B cell (primary cell): Measurements from ENCODE around the gene PRKRIP1. TPM values are rescaled to one million over a fixed set of nuclear protein-coding genes. Genes with fewer than 3 reads are reported as not detected.
A peak's percentile ranks its signal among the peaks of the same experiment; 100 is the strongest.

ENCODE experiments used
- ATAC-seq: fragments of 200-7000 bp; cut with Tn5 transposase; one replicate; pipeline ENCODE4 v1.10.0; 2021; ENCODE audit warnings: low read depth, mild to moderate bottlenecking, moderate number of reproducible peaks, moderate library complexity
- CTCF ChIA-PET: fragments of 350-600 bp; sonication (Branson Sonifier 250); formaldehyde crosslinking; loops from one replicate; lab custom pipeline; 2021; ENCODE audit warnings: antibody characterized with exemption, inconsistent platforms; lab: Charles Lee
- POLR2A ChIA-PET: fragments of 350-600 bp; sonication (Branson Sonifier 250); formaldehyde crosslinking; loops from one replicate; lab custom pipeline; 2021; ENCODE audit warnings: antibody characterized with exemption; lab: Charles Lee
- DNase-seq: peaks from one replicate; pipeline ENCODE4 v3.0.0; 2013
- H2AFZ ChIP-seq: 2 replicates; pipeline ENCODE4 v1.6.1; 2012; ENCODE audit warnings: mild to moderate bottlenecking, low read depth, low read length; ENCODE audit not compliant: insufficient read depth, poor library complexity, severe bottlenecking
- H3K27ac ChIP-seq, 2 donors: 1 replicate in 1 of 2; 2 replicates in 1 of 2; pipeline ENCODE4 v1.5.1; 2012 to 2013; ENCODE audit warnings: low read length in 2 of 2, mild to moderate bottlenecking in 2 of 2, moderate library complexity in 1 of 2
- H3K27me3 ChIP-seq, 4 experiments: fragments of 200-600 bp in 1 of 4; sonication (generic) in 1 of 4; replicated peaks in 1 of 4; 1 replicate in 2 of 4; 2 replicates in 2 of 4; pipeline versions ENCODE4 v1.6.1 to v1.7.0; 2013 to 2016; ENCODE audit warnings: low read length in 3 of 4, mild to moderate bottlenecking in 2 of 4, mixed read lengths in 1 of 4, moderate library complexity in 1 of 4; ENCODE audit not compliant: insufficient read depth in 4 of 4, control insufficient read depth in 3 of 4; ENCODE audit errors: control extremely low read depth in 1 of 4
- H3K36me3 ChIP-seq, 2 experiments: replicated peaks in 1 of 2; 1 replicate in 1 of 2; 2 replicates in 1 of 2; pipeline versions ENCODE4 v1.6.1 to v1.7.1; 2013; ENCODE audit warnings: low read length in 1 of 2; ENCODE audit not compliant: insufficient read depth in 2 of 2, control insufficient read depth in 1 of 2; ENCODE audit errors: control extremely low read depth in 1 of 2, extremely low read depth in 1 of 2
- H3K4me1 ChIP-seq, 2 donors: fragments of 200-600 bp in 1 of 2; sonication (generic) in 1 of 2; 1 replicate in 1 of 2; 2 replicates in 1 of 2; pipeline versions ENCODE4 v1.5.1 to v1.6.1; 2013 to 2017; ENCODE audit warnings: low read length in 2 of 2; ENCODE audit not compliant: control insufficient read depth in 2 of 2, insufficient read depth in 2 of 2
- H3K4me2 ChIP-seq: replicated peaks from 2 replicates; pipeline ENCODE3; 2012; ENCODE audit warnings: mild to moderate bottlenecking, low read depth, low read length; ENCODE audit not compliant: poor library complexity, severe bottlenecking
- H3K4me3 ChIP-seq, 5 experiments: fragments of 200-600 bp in 1 of 5; sonication (generic) in 1 of 5; 1 replicate in 3 of 5; 2 replicates in 2 of 5; pipeline versions ENCODE4 v1.5.1 to v1.7.0; 2011 to 2016; ENCODE audit warnings: low read length in 4 of 5, mild to moderate bottlenecking in 4 of 5, low read depth in 2 of 5, control low read depth in 1 of 5, moderate library complexity in 1 of 5; ENCODE audit not compliant: insufficient read depth in 1 of 5; ENCODE audit errors: control extremely low read depth in 1 of 5, extremely low read depth in 1 of 5
- H3K79me2 ChIP-seq: fragments of 200-600 bp; sonication (generic); one replicate; pipeline ENCODE4 v1.6.0; 2016; ENCODE audit warnings: low read length; ENCODE audit not compliant: control insufficient read depth, insufficient read depth
- H3K9ac ChIP-seq: fragments of 200-600 bp; sonication (generic); 2 replicates; pipeline ENCODE4 v1.6.1; 2017; ENCODE audit warnings: mild to moderate bottlenecking, low read length, moderate library complexity
- H3K9me3 ChIP-seq, 3 donors: one replicate each; pipeline versions ENCODE4 v1.6.1 to v1.7.1; 2013; ENCODE audit warnings: low read length in 2 of 3; ENCODE audit not compliant: control insufficient read depth in 2 of 3, insufficient read depth in 1 of 3; ENCODE audit errors: control extremely low read depth in 1 of 3
- H4K20me1 ChIP-seq: 2 replicates; pipeline ENCODE4 v1.6.0; 2012; ENCODE audit warnings: mild to moderate bottlenecking, low read length; ENCODE audit not compliant: insufficient read depth, control insufficient read depth, poor library complexity, severe bottlenecking
- H3K27ac Mint-ChIP-seq: one replicate; pipeline ENCODE4 v1.8.0; 2021; ENCODE audit warnings: mixed read lengths
- H3K27me3 Mint-ChIP-seq: one replicate; pipeline ENCODE4 v1.8.0; 2021; ENCODE audit warnings: mixed read lengths
- H3K4me1 Mint-ChIP-seq: one replicate; pipeline ENCODE4 v1.8.0; 2021; ENCODE audit warnings: mixed read lengths
- H3K4me3 Mint-ChIP-seq: one replicate; pipeline ENCODE4 v1.8.0; 2021; ENCODE audit warnings: mixed read lengths
- H3K9me3 Mint-ChIP-seq: one replicate; pipeline ENCODE4 v1.8.0; 2022; ENCODE audit warnings: mixed read lengths; ENCODE audit not compliant: insufficient read depth
- CTCF ChIP-seq: fragments of 200-600 bp; IDR thresholded peaks from one replicate; pipeline ENCODE4 v1.8.0; 2022; ENCODE audit warnings: antibody characterized with exemption, mild to moderate bottlenecking
- EZH2 ChIP-seq: IDR thresholded peaks from 2 replicates; pipeline ENCODE4 v1.6.1; 2012; ENCODE audit warnings: borderline replicate concordance, low read depth, mild to moderate bottlenecking, moderate library complexity, low read length; ENCODE audit not compliant: insufficient read depth, poor library complexity, severe bottlenecking
- WGBS: methylation state at CpG from one replicate; pipeline ENCODE4 v1.1.5; 2013; ENCODE audit warnings: missing lambda C conversion rate; ENCODE audit not compliant: insufficient coverage; 5-methylcytosine and 5-hydroxymethylcytosine counted together
- intact Hi-C: fragments of 100-400 bp; cut with micrococcal nuclease; formaldehyde crosslinking; loops from one replicate; pipeline ENCODE4 v1.10.0; 2022
- polyA plus RNA-seq: library from polyadenylated mRNA; depleted of rRNA; stranded (reverse); fragments of >200 nt; gene quantifications from 2 replicates; pipeline ENCODE4 v1.2.3, GENCODE V29; 2012
- total RNA-seq, 2 donors: library from RNA; stranded (reverse); fragments of 120-200 nt in 1 of 2; gene quantifications; 1 replicate in 1 of 2; 2 replicates in 1 of 2; pipeline versions ENCODE4 v1.2.3 to v1.2.4, GENCODE V29; 2013 to 2022

The PRKRIP1 gene
- total and polyA plus RNA-seq, 2 donors (not counting 1 experiment from before 2014, with no cell fraction given): 57.1 to 59.1 TPM

- POLR2A ChIA-PET: interaction anchor here (0.6 to 12.7 kb wide), 7 partner anchors 14 to 105 kb away, joined by 4 to 223 read pairs (median 11); partner anchors contain the start of gene ORAI2
- Mint-ChIP-seq H3K27me3 (no peaks in the 10 kb centered on the region), H3K27ac (peak overlapping the region; percentile 95), H3K4me1 (peaks cover 82% of the 10 kb centered on the region), H3K9me3 (no peaks in the 10 kb centered on the region), H3K4me3 (peak overlapping the region; percentile 86)
- peaks cover 0 to 4% (median 0%) of the 10 kb centered on the region in 3 donors for H3K9me3 ChIP-seq
- H3K36me3 ChIP-seq: peaks cover 2 to 41% of the 10 kb centered on the region in 2 experiments
- peaks cover 75% of the 10 kb centered on the region for H3K79me2 ChIP-seq
- CTCF ChIA-PET: interaction anchor here (0.7 to 46.3 kb wide), 4 partner anchors 5 to 129 kb away, joined by 3 to 1182 read pairs (median 592); partner anchors contain the start of gene ORAI2
- no peaks in the 10 kb centered on the region for H3K27me3 ChIP-seq
- TF ChIP-seq EZH2: no peak
- TF ChIP-seq CTCF: no peak
- H3K4me3 ChIP-seq: peak overlapping the region in 3 of 5 experiments; percentile 11 to 43 (median 21)
- peaks cover 77 to 87% of the 10 kb centered on the region in 2 donors for H3K4me1 ChIP-seq
- peak overlapping the region; percentile 63 for H3K4me2 ChIP-seq
- DNase-seq (no peak), ATAC-seq (no peak)
- peak overlapping the region; percentile 70 to 100 for H3K27ac ChIP-seq
- peak overlapping the region; percentile 57 for H2AFZ ChIP-seq
- peak overlapping the region; percentile 38 for H3K9ac ChIP-seq
- intact Hi-C loops: loop anchor here (1.0 kb wide), 1 partner anchor 10 kb away; no protein-coding TSS in a partner anchor
- no CpG with 5 or more reads among the region's 6 CpGs for WGBS
- H4K20me1 ChIP-seq: no peaks in the 10 kb centered on the region
Observed at GRCh38 chr7:102416406-102416805, 20.2 kb downstream of the PRKRIP1 start.

GRCh38 chr7:102417105-102417504, 20.9 kb downstream of the PRKRIP1 start:
- Mint-ChIP-seq H3K4me3 (peak overlapping the region; percentile 86), H3K27ac (peak overlapping the region; percentile 95), H3K4me1 (peaks cover 80% of the 10 kb centered on the region), H3K9me3 (no peaks in the 10 kb centered on the region), H3K27me3 (no peaks in the 10 kb centered on the region)
- peak; percentile 51 for DNase-seq
- ChIA-PET POLR2A (interaction anchor here (0.6 to 12.7 kb wide), 4 partner anchors 13 to 32 kb away, joined by 6 to 223 read pairs (median 46); partner anchors contain the start of gene ORAI2), CTCF (interaction anchor here (0.8 to 46.3 kb wide), 3 partner anchors 6 to 47 kb away, joined by 3 to 1182 read pairs (median 1182); partner anchors contain the start of genes ALKBH4 and ORAI2)
- Histone ChIP-seq H3K27ac (peak overlapping the region; percentile 70 to 100), H3K36me3 (peaks cover 0 to 39% of the 10 kb centered on the region in 2 experiments), H4K20me1 (no peaks in the 10 kb centered on the region), H3K9ac (peak overlapping the region; percentile 10), H3K4me1 (peaks cover 83 to 94% of the 10 kb centered on the region in 2 donors), H3K4me2 (peak overlapping the region; percentile 48), H2AFZ (no peak overlapping the region), H3K4me3 (peak overlapping the region in 1 of 5 experiments; percentile 1), H3K27me3 (no peaks in the 10 kb centered on the region), H3K9me3 (peaks cover 0 to 7% (median 0%) of the 10 kb centered on the region in 3 donors), H3K79me2 (peaks cover 68% of the 10 kb centered on the region)
- no CpG with 5 or more reads among the region's 3 CpGs for WGBS
- ATAC-seq: no peak
- no peak for TF ChIP-seq EZH2
- no peak for TF ChIP-seq CTCF
- intact Hi-C loops: loop anchor here (1.0 kb wide), 1 partner anchor 9 kb away; no protein-coding TSS in a partner anchor
